IMR-90 (cell line): Measurements from ENCODE around the gene ESRP2. TPM values are rescaled to one million over a fixed set of nuclear protein-coding genes. Genes with fewer than 3 reads are reported as not detected.

Experiments
- ATAC-seq: fragments of 200-7000 bp; cut with Tn5 transposase; 2 replicates; pipeline ENCODE4 v1.9.1; 2020; ENCODE audit warnings: low read depth, mild to moderate bottlenecking, moderate library complexity
- BruUV-seq: library from RNA; stranded (reverse); fragments of 400-500 nt; replicated peaks from 2 replicates; lab custom pipeline; 2021; lab: Mats Ljungman, UMichigan
- CTCF ChIA-PET: fragments of 300-600 bp; formaldehyde crosslinking; extraction: SDS; loops from one replicate; lab custom pipeline; 2021; ENCODE audit warnings: antibody characterized with exemption; lab: Yijun Ruan, JAX
- POLR2A ChIA-PET: fragments of 300-600 bp; sonication (Branson Sonifier 250); formaldehyde crosslinking; loops from one replicate; lab custom pipeline; 2022; ENCODE audit warnings: antibody characterized with exemption; ENCODE audit not compliant: unreplicated experiment; lab: Charles Lee
- DNase-seq: peaks from one replicate; pipeline ENCODE4 v3.0.0; 2013
- H2AFZ ChIP-seq: replicated peaks from 2 replicates; pipeline ENCODE3; 2013; ENCODE audit warnings: low read length, mild to moderate bottlenecking; ENCODE audit not compliant: poor library complexity
- H2AK5ac ChIP-seq: 2 replicates; pipeline ENCODE4 v1.6.1; 2013; ENCODE audit warnings: low read depth, low read length, inconsistent platforms
- H2AK9ac ChIP-seq: replicated peaks from 2 replicates; pipeline ENCODE3; 2013; ENCODE audit warnings: mild to moderate bottlenecking, low read depth, low read length, moderate library complexity; ENCODE audit not compliant: poor library complexity
- H2BK120ac ChIP-seq: 2 replicates; pipeline ENCODE4 v1.6.1; 2013; ENCODE audit warnings: low read depth, low read length, inconsistent platforms
- H2BK15ac ChIP-seq: 3 replicates; pipeline ENCODE4 v1.6.1; 2013; ENCODE audit warnings: low read depth, low read length, inconsistent platforms
- H2BK20ac ChIP-seq: 2 replicates; pipeline ENCODE4 v1.6.1; 2013; ENCODE audit warnings: low read depth, mild to moderate bottlenecking, inconsistent platforms, low read length, moderate library complexity
- H2BK5ac ChIP-seq: 2 replicates; pipeline ENCODE4 v1.6.1; 2013; ENCODE audit warnings: mild to moderate bottlenecking, low read depth, low read length, inconsistent platforms; ENCODE audit not compliant: poor library complexity, severe bottlenecking
- H3K14ac ChIP-seq: replicated peaks from 2 replicates; pipeline ENCODE4 v1.6.1; 2013; ENCODE audit warnings: low read depth, low read length, inconsistent platforms
- H3K18ac ChIP-seq: 2 replicates; pipeline ENCODE4 v1.6.1; 2013; ENCODE audit warnings: low read depth, low read length, control low read depth
- H3K23ac ChIP-seq: 2 replicates; pipeline ENCODE4 v1.6.1; 2013; ENCODE audit warnings: low read depth, low read length, inconsistent platforms
- H3K27ac ChIP-seq: 2 replicates; pipeline ENCODE4 v1.5.1; 2013; ENCODE audit warnings: mild to moderate bottlenecking, control low read depth, low read length; ENCODE audit not compliant: insufficient read depth
- H3K27me3 ChIP-seq: 2 replicates; pipeline ENCODE4 v1.6.1; 2013; ENCODE audit warnings: low read length; ENCODE audit not compliant: control insufficient read depth, insufficient read depth
- H3K36me3 ChIP-seq: 2 replicates; pipeline ENCODE4 v1.6.1; 2013; ENCODE audit warnings: low read length, mixed read lengths; ENCODE audit not compliant: control insufficient read depth, insufficient read depth
- H3K4ac ChIP-seq: 2 replicates; pipeline ENCODE4 v1.6.1; 2013; ENCODE audit warnings: low read depth, low read length, inconsistent platforms
- H3K4me1 ChIP-seq: 2 replicates; pipeline ENCODE4 v1.6.1; 2013; ENCODE audit warnings: low read length, mixed read lengths; ENCODE audit not compliant: control insufficient read depth, insufficient read depth
- H3K4me2 ChIP-seq: 2 replicates; pipeline ENCODE4 v1.6.1; 2013; ENCODE audit warnings: low read depth, mild to moderate bottlenecking, control low read depth, low read length, moderate library complexity
- H3K4me3 ChIP-seq: 2 replicates; pipeline ENCODE4 v1.5.1; 2013; ENCODE audit warnings: low read depth, mild to moderate bottlenecking, control low read depth, low read length, moderate library complexity; ENCODE audit not compliant: insufficient read depth
- H3K56ac ChIP-seq: 2 replicates; pipeline ENCODE4 v1.6.1; 2013; ENCODE audit warnings: low read length, inconsistent platforms; ENCODE audit not compliant: insufficient read depth; ENCODE audit errors: extremely low read depth
- H3K79me1 ChIP-seq, 2 experiments: 2 replicates each; pipeline ENCODE4 v1.6.1; 2013; ENCODE audit warnings: low read length in 2 of 2, inconsistent platforms in 1 of 2, low read depth in 1 of 2
- H3K9ac ChIP-seq: 2 replicates; pipeline ENCODE4 v1.6.1; 2013; ENCODE audit warnings: low read depth, low read length, control low read depth
- H3K9me1 ChIP-seq: 2 replicates; pipeline ENCODE4 v1.6.1; 2013; ENCODE audit warnings: low read length, inconsistent platforms; ENCODE audit not compliant: insufficient read depth
- H3K9me3 ChIP-seq: 2 replicates; pipeline ENCODE4 v1.6.1; 2013; ENCODE audit warnings: low read length; ENCODE audit not compliant: control insufficient read depth, insufficient read depth
- H4K20me1 ChIP-seq: 2 replicates; pipeline ENCODE4 v1.6.1; 2013; ENCODE audit warnings: low read length, inconsistent platforms; ENCODE audit not compliant: insufficient read depth
- H4K5ac ChIP-seq: 2 replicates; pipeline ENCODE4 v1.6.1; 2013; ENCODE audit warnings: mild to moderate bottlenecking, low read depth, low read length, control low read depth
- H4K8ac ChIP-seq, 2 experiments: 2 replicates each; pipeline ENCODE4 v1.6.1; 2013; ENCODE audit warnings: low read depth in 2 of 2, low read length in 2 of 2, control low read depth in 1 of 2, inconsistent platforms in 1 of 2
- H4K91ac ChIP-seq: 2 replicates; pipeline ENCODE4 v1.6.1; 2013; ENCODE audit warnings: low read depth, low read length, inconsistent platforms; ENCODE audit not compliant: insufficient read depth
- CHD1 ChIP-seq: IDR thresholded peaks from 2 replicates; pipeline ENCODE4 v1.6.1; 2012; ENCODE audit warnings: low read depth, low read length, improper control_type of control experiment
- SMC3 ChIP-seq: fragments of 150-350 bp; IDR thresholded peaks from 2 replicates; pipeline ENCODE4 v1.6.1; 2016; ENCODE audit warnings: low read depth, mild to moderate bottlenecking, antibody characterized with exemption, low read length, moderate library complexity
- WGBS, 2 experiments: methylation state at CpG; one replicate each; pipeline versions ENCODE4 v1.1.5 to v1.1.7; 2013; ENCODE audit warnings: missing lambda C conversion rate in 2 of 2; ENCODE audit not compliant: insufficient read length in 1 of 2; ENCODE audit errors: extremely low coverage in 2 of 2; 5-methylcytosine and 5-hydroxymethylcytosine counted together
- dilution Hi-C: fragments of 300-500 bp; cut with HindIII; formaldehyde crosslinking; loops from one replicate; pipeline ENCODE4 v1.14.3; 2018; ENCODE audit warnings: low sequenced_read_pairs; ENCODE audit not compliant: unreplicated experiment
- in situ Hi-C: fragments of 300-500 bp; cut with MboI; formaldehyde crosslinking; loops from 3 replicates; pipeline ENCODE4 v1.14.3; 2019; ENCODE audit warnings: low sequenced_read_pairs, inconsistent platforms, mixed read lengths
- intact Hi-C: fragments of 100-400 bp; cut with micrococcal nuclease; formaldehyde crosslinking; loops from 2 replicates; pipeline ENCODE4 v1.10.0; 2022
- polyA plus RNA-seq, 3 experiments: library from polyadenylated mRNA; depleted of rRNA; stranded (reverse); fragments of >200 nt; gene quantifications; 2 replicates each; pipeline ENCODE4 v1.2.3, GENCODE V29; 2012; ENCODE audit warnings: low replicate concordance in 1 of 3
- total RNA-seq: library from RNA; depleted of rRNA; stranded (reverse); fragments of >200 nt; gene quantifications from 2 replicates; pipeline ENCODE4 v1.2.3, GENCODE V29; 2012

ESRP2 gene
- total and polyA plus RNA-seq, 2 of the 4 experiments (the other 2 are of a cell fraction) = 0.07 TPM; not detected in 1

- no peak for TF ChIP-seq SMC3
Measured at GRCh38 chr16:68227850-68228553, 7.9 kb downstream of the ESRP2 start (continued).

- Histone ChIP-seq H3K9ac (no peak overlapping the region), H2AK9ac (no peak overlapping the region), H3K9me3 (no peaks in the 10 kb centered on the region), H3K27me3 (no peaks in the 10 kb centered on the region), H2BK15ac (no peak overlapping the region), H4K8ac (no peak overlapping the region), H3K27ac (no peak overlapping the region), H3K9me1 (no peaks in the 10 kb centered on the region), H3K36me3 (peaks cover 6% of the 10 kb centered on the region), H3K79me1 (peaks cover 0 to 3% of the 10 kb centered on the region in 2 experiments; a peak in 1 of 4 replicates), H3K18ac (no peak overlapping the region), H2BK5ac (no peak overlapping the region), H3K4ac (no peak overlapping the region), H3K23ac (no peak overlapping the region), H2AFZ (no peak overlapping the region), H4K91ac (no peak overlapping the region), H3K56ac (no peak overlapping the region), H2BK120ac (no peak overlapping the region), H3K14ac (peak overlapping the region; percentile 18; the same call in 1 of the 2 replicates), H4K5ac (no peak overlapping the region), H3K4me1 (peaks cover 2% of the 10 kb centered on the region), H3K4me2 (no peak overlapping the region), H4K20me1 (0 out of 2 replicates have a peak, but pooled peaks cover 3% of the 10 kb centered on the region), H3K4me3 (no peak overlapping the region), H2AK5ac (no peak overlapping the region), H2BK20ac (no peak overlapping the region)
- WGBS, 2 experiments = no CpG with 5 or more reads among the region's 3 CpGs
- CTCF ChIA-PET = interaction anchor here (0.9 to 1.7 kb wide), 2 partner anchors 61 to 134 kb away, joined by 3 to 8 read pairs; no protein-coding TSS in a partner anchor
- BruUV-seq = no TSS peak
- TF ChIP-seq CHD1 = no peak
- in situ Hi-C loops (loop anchor here (10.0 kb wide), 2 partner anchors 132 to 242 kb away; partner anchors contain the start of gene DPEP3), intact Hi-C loops (loop anchor here (10.0 kb wide), 1 partner anchor 262 kb away; the partner anchor contains the start of gene SLC12A4), dilution Hi-C loops (no loop called here)
- no peak for DNase-seq
- POLR2A ChIA-PET = no interaction called here
- ATAC-seq = no peak
Measured at GRCh38 chr16:68227183-68227793, 8.6 kb downstream of the ESRP2 start.
